ENCODE results near the gene STK24.

Gene STK24

GRCh38 chr13:98438246-98439125, 138.4 kb downstream of the STK24 start:
- Histone ChIP-seq H3K27ac (ENCODE audit: low read length) (no peak overlapping the region), H3K36me3 (ENCODE audit: control insufficient read depth, low read depth, low read length) (peaks cover 11% of the 10 kb centered on the region), H3K9ac (ENCODE audit: low read length) (no peak overlapping the region), H3K9me3 (ENCODE audit: control insufficient read depth, low read depth, low read length) (no peaks in the 10 kb centered on the region), H3K4me3 (ENCODE audit: low read length) (no peak overlapping the region), H3K4me1 (ENCODE audit: control insufficient read depth, low read depth, low read length) (no peaks in the 10 kb centered on the region), H3K27me3 (ENCODE audit: control insufficient read depth, insufficient read depth, low read length) (no peaks in the 10 kb centered on the region)

- Histone ChIP-seq H3K4me1 (ENCODE audit: control insufficient read depth, low read depth, low read length) (no peaks in the 10 kb centered on the region), H3K4me3 (ENCODE audit: low read length) (no peak overlapping the region), H3K36me3 (ENCODE audit: control insufficient read depth, low read depth, low read length) (peaks cover 11% of the 10 kb centered on the region), H3K9me3 (ENCODE audit: control insufficient read depth, low read depth, low read length) (no peaks in the 10 kb centered on the region), H3K27me3 (ENCODE audit: control insufficient read depth, insufficient read depth, low read length) (no peaks in the 10 kb centered on the region), H3K27ac (ENCODE audit: low read length) (no peak overlapping the region), H3K9ac (ENCODE audit: low read length) (no peak overlapping the region)
These were observed 140.5 kb downstream of the STK24 start for GRCh38 chr13:98436233-98436910.

DNA sequence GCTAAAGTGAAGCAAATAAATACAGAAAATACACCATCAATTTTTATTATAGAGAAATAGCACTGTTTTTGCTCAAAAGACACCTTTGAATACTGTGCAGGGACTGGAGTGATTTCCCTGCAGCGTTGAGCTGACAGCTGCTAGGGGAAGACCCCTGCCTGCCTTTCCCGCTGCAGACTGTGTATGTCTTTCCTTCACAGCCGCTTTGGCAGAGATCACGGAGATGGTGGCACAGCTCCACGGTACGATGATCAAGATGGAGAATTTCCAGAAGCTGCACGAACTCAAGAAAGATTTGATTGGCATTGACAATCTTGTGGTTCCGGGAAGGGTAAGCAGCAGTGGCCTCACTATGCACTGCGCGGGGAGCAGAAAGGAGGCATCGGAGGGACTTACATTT, 141.5 kb downstream of the STK24 start:
- no peak overlapping the region for H3K4me3 ChIP-seq (ENCODE audit: low read length)
- H3K9ac ChIP-seq (ENCODE audit: low read length): no peak overlapping the region
- H3K9me3 ChIP-seq (ENCODE audit: control insufficient read depth, low read depth, low read length): no peaks in the 10 kb centered on the region
- no peak overlapping the region for H3K27ac ChIP-seq (ENCODE audit: low read length)
- H3K27me3 ChIP-seq (ENCODE audit: control insufficient read depth, insufficient read depth, low read length): no peaks in the 10 kb centered on the region
- no peaks in the 10 kb centered on the region for H3K4me1 ChIP-seq (ENCODE audit: control insufficient read depth, low read depth, low read length)
- peaks cover 6% of the 10 kb centered on the region for H3K36me3 ChIP-seq (ENCODE audit: control insufficient read depth, low read depth, low read length)

DNA sequence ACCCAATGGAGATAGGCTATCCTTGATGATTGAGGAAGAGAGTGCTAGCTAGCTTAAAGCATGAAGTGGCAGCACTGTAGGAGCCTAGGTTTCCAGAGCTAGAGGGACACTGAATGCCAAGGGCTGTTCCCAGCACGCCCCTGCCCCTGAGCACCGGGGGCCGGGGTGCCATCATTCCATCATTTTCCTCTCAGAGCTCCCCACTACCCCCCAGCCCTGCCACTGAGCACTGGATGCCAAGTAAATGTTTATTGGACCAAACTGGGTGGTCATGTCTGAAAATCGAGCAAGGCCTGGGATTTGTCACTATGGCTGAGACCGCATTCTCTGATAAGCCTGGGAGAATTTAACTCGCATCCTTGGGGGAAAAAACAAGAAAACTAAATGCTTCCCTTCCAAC, 142.8 kb downstream of the STK24 start:
- no peak overlapping the region for H3K27ac ChIP-seq (ENCODE audit: low read length)
- no peak overlapping the region for H3K9ac ChIP-seq (ENCODE audit: low read length)
- no peaks in the 10 kb centered on the region for H3K4me1 ChIP-seq (ENCODE audit: control insufficient read depth, low read depth, low read length)
- no peaks in the 10 kb centered on the region for H3K27me3 ChIP-seq (ENCODE audit: control insufficient read depth, insufficient read depth, low read length)
- no peaks in the 10 kb centered on the region for H3K9me3 ChIP-seq (ENCODE audit: control insufficient read depth, low read depth, low read length)
- H3K36me3 ChIP-seq (ENCODE audit: control insufficient read depth, low read depth, low read length): peaks cover 2% of the 10 kb centered on the region
- H3K4me3 ChIP-seq (ENCODE audit: low read length): no peak overlapping the region

- Histone ChIP-seq H3K36me3 (ENCODE audit: control insufficient read depth, low read depth, low read length) (no peaks in the 10 kb centered on the region), H3K27ac (ENCODE audit: low read length) (no peak overlapping the region), H3K27me3 (ENCODE audit: control insufficient read depth, insufficient read depth, low read length) (no peaks in the 10 kb centered on the region), H3K9me3 (ENCODE audit: control insufficient read depth, low read depth, low read length) (no peaks in the 10 kb centered on the region), H3K4me1 (ENCODE audit: control insufficient read depth, low read depth, low read length) (no peaks in the 10 kb centered on the region), H3K4me3 (ENCODE audit: low read length) (no peak overlapping the region), H3K9ac (ENCODE audit: low read length) (no peak overlapping the region)
These were observed 143.3 kb downstream of the STK24 start for GRCh38 chr13:98433654-98434053.

DNA sequence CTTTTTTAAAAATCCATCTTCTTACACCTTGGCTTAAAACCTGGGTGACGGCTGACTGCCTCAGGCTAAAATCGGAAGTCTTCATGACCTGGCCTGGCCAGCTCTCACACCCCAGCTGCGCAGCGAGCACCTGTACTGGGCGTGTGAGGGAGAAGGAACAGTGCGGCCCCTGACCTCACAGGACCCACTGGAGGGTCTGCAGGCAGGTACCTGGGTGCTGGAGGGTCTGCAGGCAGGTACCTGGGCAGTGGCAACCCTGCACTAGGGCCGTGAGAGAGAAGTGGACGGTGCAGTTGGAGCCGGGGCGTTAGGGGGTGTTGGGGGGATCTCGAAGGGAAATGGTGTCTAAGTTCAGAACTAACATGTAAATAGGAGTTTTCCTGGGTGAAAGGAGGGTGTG, 144.3 kb downstream of the STK24 start:
- Histone ChIP-seq H3K27ac (ENCODE audit: low read length) (no peak overlapping the region), H3K4me1 (ENCODE audit: control insufficient read depth, low read depth, low read length) (no peaks in the 10 kb centered on the region), H3K4me3 (ENCODE audit: low read length) (no peak overlapping the region), H3K27me3 (ENCODE audit: control insufficient read depth, insufficient read depth, low read length) (no peaks in the 10 kb centered on the region), H3K36me3 (ENCODE audit: control insufficient read depth, low read depth, low read length) (no peaks in the 10 kb centered on the region), H3K9ac (ENCODE audit: low read length) (no peak overlapping the region), H3K9me3 (ENCODE audit: control insufficient read depth, low read depth, low read length) (no peaks in the 10 kb centered on the region)

DNA sequence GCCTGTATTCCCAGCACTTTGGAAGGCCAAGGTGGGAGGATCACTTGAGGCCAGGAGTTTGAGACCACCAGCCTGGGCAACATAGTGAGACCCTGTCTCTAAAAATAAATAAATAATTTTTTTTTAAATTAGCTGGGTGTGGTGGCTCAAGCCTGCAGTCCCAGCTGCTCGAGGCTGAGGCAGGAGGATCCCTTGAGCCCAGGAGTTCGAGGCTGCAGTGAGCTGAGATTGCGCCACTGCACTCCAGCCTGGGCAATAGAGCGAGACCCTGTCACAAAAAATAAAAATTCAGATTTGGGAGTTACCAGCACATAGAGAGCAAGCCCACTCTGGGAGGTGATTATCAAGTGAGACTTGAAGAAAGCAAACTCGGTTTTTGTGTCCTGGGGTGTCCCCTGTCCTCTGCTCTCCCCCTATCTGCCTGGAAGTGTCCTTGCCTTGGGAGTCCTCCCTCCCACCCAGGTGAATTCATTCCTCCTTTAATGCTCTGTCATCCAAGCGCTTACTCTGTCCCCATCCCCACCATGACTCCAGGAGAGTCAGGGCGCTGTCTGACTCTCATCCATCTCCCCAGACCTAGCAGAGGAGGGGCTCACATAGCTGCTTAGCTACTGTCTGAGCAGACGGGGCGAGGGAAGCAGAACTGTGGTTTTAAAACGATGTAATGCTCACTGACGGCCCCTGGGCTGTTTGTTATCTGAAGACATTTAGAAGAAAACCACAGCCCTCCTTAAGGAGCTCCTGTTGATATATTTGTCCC, 146.8 kb downstream of the STK24 start:
- Histone ChIP-seq H3K36me3 (ENCODE audit: control insufficient read depth, low read depth, low read length) (peaks cover 9% of the 10 kb centered on the region), H3K4me1 (ENCODE audit: control insufficient read depth, low read depth, low read length) (no peaks in the 10 kb centered on the region), H3K27me3 (ENCODE audit: control insufficient read depth, insufficient read depth, low read length) (no peaks in the 10 kb centered on the region), H3K4me3 (ENCODE audit: low read length) (no peak overlapping the region), H3K9me3 (ENCODE audit: control insufficient read depth, low read depth, low read length) (no peaks in the 10 kb centered on the region), H3K9ac (ENCODE audit: low read length) (no peak overlapping the region), H3K27ac (ENCODE audit: low read length) (no peak overlapping the region)

DNA sequence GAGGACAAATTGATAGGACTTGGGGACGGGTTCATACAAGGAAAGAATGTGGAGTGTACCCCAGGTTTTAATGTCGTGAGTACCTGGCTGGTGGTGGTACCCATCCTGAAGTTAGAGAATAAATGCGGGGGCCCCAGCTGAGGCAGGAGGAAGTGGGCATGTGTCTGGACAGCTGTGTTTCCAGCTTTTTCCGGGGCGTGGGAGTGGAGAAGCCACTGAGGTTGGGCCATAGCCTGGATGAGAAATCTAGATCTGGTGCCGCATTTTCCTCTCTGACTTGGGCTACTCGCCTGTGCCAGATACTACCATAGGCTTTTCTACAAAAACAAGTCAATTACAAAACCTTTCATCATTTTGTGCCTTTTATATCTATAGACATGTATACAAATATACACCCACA, 147.4 kb downstream of the STK24 start:
- H3K27ac ChIP-seq (ENCODE audit: low read length): no peak overlapping the region
- no peak overlapping the region for H3K9ac ChIP-seq (ENCODE audit: low read length)
- no peaks in the 10 kb centered on the region for H3K9me3 ChIP-seq (ENCODE audit: control insufficient read depth, low read depth, low read length)
- H3K4me1 ChIP-seq (ENCODE audit: control insufficient read depth, low read depth, low read length): no peaks in the 10 kb centered on the region
- no peak overlapping the region for H3K4me3 ChIP-seq (ENCODE audit: low read length)
- no peaks in the 10 kb centered on the region for H3K27me3 ChIP-seq (ENCODE audit: control insufficient read depth, insufficient read depth, low read length)
- peaks cover 9% of the 10 kb centered on the region for H3K36me3 ChIP-seq (ENCODE audit: control insufficient read depth, low read depth, low read length)

DNA sequence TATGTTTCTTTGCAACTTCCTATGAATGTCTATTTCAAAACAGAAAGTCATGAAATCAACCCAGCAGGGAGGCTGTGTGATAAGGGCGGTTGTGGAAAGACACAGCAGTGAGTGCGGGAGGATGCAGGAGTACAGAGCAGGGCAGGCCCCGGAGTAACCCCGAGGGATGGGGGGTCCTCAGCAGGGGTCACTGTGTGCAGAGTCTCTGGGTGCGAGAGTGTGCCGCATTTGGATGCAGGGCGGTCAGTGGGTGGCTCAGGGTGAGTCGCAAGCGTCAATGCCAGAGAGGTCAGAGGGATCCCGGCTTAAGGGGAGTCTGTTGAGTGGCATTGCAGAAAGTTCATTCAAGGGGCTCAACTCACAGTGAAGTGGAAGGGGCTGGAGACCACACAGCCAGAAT, 147.8 kb downstream of the STK24 start:
- Histone ChIP-seq H3K4me1 (ENCODE audit: control insufficient read depth, low read depth, low read length) (no peaks in the 10 kb centered on the region), H3K4me3 (ENCODE audit: low read length) (no peak overlapping the region), H3K27me3 (ENCODE audit: control insufficient read depth, insufficient read depth, low read length) (no peaks in the 10 kb centered on the region), H3K9me3 (ENCODE audit: control insufficient read depth, low read depth, low read length) (no peaks in the 10 kb centered on the region), H3K36me3 (ENCODE audit: control insufficient read depth, low read depth, low read length) (peaks cover 9% of the 10 kb centered on the region), H3K27ac (ENCODE audit: low read length) (no peak overlapping the region), H3K9ac (ENCODE audit: low read length) (no peak overlapping the region)

DNA sequence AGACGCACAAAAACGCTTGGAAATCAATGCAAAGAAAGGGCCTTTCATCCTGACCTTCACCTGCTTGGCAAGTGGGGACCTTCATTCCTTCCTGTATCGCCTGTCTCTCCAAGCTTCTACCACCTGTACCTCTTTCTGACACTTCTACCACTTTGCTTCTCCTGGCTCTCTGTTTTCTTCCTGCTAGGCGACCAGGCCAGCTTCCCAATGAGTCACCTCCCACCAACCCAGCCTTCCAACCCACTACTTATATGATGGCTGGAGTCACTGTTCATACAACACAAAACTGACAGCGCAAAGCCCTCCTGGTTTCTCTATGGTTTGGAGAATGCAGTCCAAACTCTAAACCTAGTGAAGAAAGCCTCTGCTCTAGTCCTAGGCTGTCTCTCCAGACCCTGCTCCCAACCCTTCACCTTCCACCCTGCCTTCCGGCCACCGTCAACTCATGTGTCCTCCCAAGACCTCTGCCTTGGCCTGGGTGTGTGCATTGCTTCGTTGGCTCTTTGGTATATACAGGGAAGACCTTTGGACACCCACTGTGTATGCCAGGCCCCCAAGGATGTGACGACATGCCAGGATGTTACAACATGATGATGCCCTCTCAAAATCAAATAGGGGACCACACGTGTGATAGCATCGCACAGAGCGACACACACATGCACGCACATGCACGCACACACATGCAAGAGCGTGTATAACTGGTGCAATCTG, 148.5 kb downstream of the STK24 start:
- no peaks in the 10 kb centered on the region for H3K27me3 ChIP-seq (ENCODE audit: control insufficient read depth, insufficient read depth, low read length)
- H3K36me3 ChIP-seq (ENCODE audit: control insufficient read depth, low read depth, low read length): peaks cover 9% of the 10 kb centered on the region
- no peak overlapping the region for H3K27ac ChIP-seq (ENCODE audit: low read length)
- H3K9me3 ChIP-seq (ENCODE audit: control insufficient read depth, low read depth, low read length): no peaks in the 10 kb centered on the region
- H3K4me3 ChIP-seq (ENCODE audit: low read length): no peak overlapping the region
- no peak overlapping the region for H3K9ac ChIP-seq (ENCODE audit: low read length)
- H3K4me1 ChIP-seq (ENCODE audit: control insufficient read depth, low read depth, low read length): no peaks in the 10 kb centered on the region

- Histone ChIP-seq H3K27ac (ENCODE audit: low read length) (no peak overlapping the region), H3K4me3 (ENCODE audit: low read length) (no peak overlapping the region), H3K27me3 (ENCODE audit: control insufficient read depth, insufficient read depth, low read length) (no peaks in the 10 kb centered on the region), H3K36me3 (ENCODE audit: control insufficient read depth, low read depth, low read length) (peaks cover 9% of the 10 kb centered on the region), H3K9me3 (ENCODE audit: control insufficient read depth, low read depth, low read length) (no peaks in the 10 kb centered on the region), H3K9ac (ENCODE audit: low read length) (no peak overlapping the region), H3K4me1 (ENCODE audit: control insufficient read depth, low read depth, low read length) (no peaks in the 10 kb centered on the region)
These were observed 149.4 kb downstream of the STK24 start for GRCh38 chr13:98427331-98427995.

Data from iPS-18a (cell line).